Hematopoietic multipotent progenitor cell treated with erythropoietin and hydrocortisone succinate and interleukin-3 and kit ligand, for 17 days (in vitro differentiated cells): ENCODE data around the gene TARS1.

Experiments
- DNase-seq: peaks from one replicate; pipeline ENCODE4 v3.0.0-alpha.2; 2015; ENCODE audit warnings: low spot score

Gene TARS1

DNA sequence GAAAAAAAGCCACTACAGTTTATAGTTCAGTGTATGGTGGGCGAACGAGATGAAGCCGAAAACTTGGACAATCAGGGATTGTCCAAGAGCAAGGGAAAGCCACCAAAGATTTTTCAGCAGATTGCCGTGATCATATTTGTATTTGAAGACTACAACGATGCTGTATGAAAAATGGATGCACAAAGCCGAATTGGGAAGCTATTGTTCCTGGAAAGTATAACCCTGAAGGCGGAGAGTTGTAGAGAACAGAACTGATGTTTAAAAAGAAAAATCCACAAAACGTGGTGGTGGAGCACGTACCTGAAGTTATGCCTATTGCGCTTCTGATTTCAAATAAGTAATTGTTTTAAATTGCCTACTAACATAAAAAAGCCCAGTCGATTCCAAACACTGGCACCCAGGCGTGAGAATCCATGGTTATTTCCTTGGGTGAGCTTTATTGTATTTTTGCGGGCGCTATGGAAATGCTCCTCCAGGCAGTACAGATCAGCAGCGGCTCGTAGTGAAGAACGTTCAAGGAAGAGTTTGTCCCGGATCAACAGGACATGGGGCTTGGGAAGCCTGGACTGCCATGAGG is 772 bp upstream of the TARS1 start:
- DNase-seq: no peak

DNA sequence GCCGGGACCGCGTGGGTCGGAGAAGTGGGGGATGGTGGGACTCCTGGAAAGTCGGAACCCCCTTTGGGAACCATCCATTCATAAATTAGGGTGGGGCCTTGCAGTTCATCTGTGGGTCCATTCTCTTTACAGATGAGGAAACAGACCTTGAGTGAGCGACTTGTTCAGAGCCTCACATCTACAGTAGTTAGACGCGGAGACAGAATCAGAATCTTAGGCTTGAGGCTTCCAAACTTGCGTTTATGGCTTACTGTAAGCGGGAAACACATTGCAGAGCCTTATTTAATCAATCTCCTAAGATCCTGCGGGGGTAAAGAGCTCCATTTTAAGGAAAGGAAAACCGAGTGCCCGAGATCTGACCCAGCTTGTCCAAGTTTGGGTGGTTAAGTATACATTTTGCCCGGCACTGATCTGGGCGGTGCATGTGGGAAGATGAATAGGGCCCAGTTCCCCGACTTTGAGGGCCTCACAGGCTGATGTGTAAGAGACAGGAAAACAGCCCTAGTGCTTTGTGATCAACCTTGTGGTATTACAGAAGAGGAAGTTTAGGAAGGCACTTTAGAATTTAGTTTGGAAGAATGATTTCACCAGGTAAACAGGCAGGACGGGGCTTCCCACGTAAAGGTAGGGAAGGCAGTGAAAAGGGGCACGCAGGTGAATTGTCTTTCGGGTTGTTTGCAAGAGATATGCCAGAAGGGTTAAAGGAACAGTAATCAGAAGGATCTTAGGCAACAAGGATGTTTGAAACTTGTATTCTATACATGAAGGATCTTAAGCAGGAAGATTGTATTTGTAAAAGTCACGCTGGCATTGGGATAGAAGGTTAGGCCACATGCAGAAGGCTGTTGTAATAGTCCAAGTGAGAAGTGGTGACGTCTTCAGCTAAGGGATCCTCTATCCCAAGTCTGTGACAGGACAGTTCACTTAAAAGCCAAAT is 744 bp downstream of the TARS1 start:
- peak; percentile 44 for DNase-seq

DNA sequence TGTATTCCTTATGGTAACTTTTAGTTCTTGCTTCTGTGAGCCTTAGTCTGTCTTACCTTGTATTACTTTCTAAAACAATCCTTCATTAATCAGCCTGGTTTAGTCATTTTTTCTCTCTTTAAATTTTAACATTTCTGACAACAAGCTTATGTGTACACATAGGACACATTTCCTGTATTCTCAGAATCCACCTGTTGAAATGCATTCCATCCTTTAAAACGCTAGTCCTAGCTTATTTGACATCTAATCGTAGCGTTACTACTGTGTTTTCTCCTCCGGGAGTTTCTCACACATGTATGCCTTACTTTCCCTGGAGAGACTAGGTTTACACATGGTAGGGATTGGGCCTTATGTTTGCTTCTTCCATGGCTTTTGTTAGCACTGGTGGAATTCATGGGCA is 3.8 kb downstream of the TARS1 start:
- DNase-seq: no peak

DNA sequence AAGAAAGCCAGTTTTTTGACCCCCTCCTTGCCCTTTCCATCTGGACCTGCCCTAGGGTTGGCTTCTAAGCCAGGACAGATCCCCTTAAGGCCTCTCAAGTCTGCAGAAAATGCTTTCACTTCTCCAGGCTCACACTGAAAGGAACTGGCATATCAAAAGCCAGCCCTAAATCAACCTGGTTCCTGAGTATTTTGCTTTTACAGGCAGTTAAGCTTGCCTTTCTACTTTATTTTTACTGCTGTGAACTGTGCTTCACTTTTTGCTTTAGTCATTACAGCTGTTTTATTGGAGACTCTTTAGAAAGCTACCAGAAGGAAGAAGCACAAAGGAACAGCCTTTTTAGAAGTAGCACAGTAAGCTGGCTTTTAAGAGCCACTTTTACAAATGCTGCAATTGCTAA is 5.0 kb downstream of the TARS1 start:
- no peak for DNase-seq

DNA sequence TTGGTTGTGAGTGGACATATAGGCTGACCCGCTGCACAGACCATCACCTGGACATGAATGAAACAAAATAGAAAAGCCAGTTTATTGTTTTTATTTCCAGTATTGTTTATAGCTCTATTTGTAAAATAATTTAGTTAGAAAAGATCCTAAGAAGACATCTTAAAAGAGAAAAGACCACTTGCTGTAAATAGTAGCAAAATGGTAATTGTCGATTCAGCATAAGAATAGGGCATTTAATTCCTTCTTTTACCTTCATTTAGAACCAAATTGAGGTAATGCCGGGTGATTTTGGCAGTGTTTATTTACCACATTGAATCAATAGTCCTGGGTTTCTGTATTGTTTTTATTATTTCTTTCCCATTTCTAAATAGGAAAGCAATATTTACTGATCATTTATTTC is 7.4 kb downstream of the TARS1 start:
- DNase-seq: no peak

DNA sequence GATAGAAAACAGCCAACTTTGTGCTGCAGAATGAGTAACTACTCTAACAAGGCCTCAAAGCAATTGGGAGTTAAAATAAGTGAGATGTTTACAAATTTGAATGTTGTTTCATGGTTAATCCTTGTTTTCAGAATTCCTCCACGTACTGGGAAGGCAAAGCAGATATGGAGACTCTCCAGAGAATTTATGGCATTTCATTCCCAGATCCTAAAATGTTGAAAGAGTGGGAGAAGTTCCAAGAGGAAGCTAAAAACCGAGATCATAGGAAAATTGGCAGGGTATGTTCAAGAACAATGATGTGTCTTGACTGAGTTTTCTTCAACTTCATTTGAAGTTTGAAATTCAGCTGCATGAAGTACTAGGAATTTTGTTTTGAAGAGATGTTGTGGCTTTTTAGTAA is 16.4 kb downstream of the TARS1 start:
- DNase-seq: no peak

DNA sequence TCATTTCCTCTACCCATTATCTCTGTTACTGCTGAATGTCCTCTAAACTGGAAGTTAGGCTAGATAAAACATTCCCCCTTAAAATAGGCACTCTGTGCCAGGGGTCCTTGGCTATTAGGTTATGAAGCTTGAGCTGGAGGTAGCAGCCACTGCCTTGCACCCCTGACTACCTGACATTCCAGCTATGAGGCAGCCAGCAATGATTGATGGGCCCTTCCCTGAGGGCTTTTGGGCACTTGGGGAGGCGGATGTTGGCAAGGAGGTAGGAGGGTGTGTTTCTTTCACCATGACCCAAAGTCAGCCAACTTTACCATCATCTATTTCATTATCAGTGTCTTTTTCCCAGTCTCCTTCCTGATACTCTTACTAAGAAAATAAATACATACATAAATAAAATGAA is 17.1 kb downstream of the TARS1 start:
- no peak for DNase-seq

DNA sequence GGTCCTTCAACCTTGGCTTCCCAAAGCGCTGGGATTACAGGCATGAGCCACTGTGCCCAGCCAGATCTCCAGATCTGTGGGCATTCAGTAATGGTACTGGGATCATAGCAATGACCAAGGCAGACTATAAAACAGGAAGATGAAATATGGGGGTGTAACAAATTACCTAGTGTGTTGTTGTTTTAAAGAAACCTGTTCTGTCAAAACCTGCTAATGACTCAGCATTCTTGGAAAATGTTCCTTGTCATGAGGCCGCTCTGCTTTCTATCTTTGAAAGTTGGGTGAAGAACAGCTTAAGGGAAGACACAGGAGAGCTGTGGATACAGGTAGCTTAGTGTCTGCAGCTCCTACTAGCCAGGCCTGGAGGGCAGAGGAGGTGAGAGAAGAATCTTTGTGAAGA is 19.4 kb downstream of the TARS1 start:
- DNase-seq: no peak

DNA sequence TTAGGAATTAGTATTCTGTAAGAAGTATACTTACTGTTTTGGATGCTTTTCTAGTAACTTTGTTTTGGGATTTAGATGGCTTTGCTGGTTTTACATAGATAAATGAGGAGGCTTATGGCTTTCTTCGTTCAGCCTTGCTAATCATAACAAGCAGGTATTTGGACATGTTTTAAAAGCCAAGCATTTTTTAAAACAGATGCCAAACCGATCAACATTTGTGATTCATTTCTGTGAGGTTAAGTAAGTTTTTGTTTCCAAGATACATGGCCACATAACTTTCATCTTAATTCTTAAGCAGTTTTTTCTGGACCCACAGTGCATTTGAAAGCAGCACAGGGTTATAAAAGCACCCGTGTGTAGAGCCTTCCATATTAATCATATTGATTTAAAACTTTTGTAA is 21.7 kb downstream of the TARS1 start:
- no peak for DNase-seq

DNA sequence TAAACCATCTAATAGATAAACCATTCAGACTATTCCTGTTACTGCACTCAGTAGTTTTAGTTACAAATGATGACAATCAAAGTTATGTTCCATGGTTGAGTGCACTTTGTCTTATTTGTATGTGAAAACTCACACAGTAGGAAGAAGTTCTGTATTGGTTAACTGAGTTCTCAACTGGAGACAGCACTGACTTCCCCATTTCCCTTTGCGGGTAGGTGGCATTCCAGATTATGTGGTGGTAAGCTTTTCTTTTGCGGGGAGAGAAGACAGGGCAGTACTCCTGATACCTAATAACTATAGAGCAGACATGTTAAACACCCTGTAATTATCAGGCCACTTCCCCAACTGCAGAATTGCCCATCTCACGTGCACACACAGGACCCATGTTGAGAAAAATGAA is 24.4 kb downstream of the TARS1 start:
- DNase-seq: no peak

DNA sequence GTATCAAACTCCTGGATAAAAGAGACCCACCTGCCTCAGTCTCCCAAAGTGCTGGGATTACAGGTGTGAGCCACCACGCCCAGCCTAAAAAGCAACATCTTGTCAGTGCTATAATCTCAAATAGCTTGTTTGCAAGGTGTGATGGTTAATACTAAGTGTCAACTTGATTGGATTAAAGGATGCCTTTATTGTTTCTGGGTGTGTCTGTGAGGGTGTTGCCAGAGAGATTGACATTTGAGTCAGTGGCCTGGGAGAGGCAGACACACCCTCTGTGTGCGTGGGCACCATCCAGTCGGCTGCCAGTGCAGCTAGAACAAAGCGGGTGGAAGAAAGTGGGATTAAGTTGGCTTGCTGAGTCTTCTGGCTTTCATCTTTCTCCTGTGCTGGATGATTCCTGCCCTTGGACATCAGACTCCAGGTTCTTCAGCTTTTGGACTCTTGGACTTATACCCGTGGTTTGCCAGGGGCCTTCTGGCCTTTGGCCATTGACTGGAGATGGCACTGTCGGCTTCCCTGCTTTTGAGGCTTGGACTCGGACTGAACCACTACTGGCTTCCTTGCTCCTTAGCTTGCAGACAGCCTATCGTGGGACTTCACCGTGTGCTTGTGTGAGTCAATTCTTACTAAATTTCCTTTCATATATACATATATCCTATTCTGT is 28.1 kb downstream of the TARS1 start:
- DNase-seq: no peak

DNA sequence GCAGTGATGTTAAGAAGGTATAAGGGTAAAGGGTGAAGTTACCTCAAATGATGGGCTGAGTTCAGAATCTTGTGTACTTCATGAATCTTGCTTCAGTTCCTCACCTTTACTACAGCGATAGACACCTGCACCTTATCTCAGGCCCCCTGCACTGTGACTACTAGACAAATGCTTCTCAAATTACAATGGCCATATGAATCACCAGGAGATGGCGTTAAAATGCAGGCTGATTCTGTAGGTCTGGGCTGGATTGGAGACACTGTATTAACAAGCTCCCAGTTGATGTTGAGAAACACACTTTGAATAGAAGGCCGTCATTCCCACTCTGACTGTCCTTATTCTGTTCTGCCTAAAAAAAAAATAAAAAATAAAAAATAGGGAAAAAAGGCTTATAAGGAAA is 29.8 kb downstream of the TARS1 start:
- DNase-seq: no peak

DNA sequence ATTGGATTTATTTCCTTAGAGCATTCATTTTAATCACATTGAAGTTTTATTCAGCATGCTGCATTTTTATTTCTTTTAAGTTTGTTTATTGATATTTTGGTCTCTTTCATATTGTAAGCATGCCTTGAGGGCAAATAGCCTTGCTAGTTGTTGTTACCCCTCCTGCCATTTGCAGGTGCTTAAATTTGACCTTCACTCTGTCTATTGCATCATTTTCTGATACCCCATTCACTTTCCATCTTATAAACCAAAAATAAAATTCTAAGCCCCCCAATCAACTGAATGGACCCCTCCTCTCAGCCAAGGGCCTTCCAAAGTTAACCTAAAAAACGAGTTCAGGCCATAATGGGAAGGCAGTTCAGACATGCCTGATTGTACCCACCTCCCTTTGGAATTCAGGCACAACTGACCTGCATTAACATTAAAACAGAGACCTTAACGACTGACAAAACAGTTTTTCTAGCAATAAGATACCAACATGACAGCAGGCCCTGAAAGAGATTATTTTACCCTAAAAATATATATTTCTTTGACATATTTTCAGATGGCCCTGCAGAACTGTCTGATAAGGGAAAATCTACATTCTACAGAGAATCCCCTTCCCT is 32.1 kb downstream of the TARS1 start:
- DNase-seq: no peak

DNA sequence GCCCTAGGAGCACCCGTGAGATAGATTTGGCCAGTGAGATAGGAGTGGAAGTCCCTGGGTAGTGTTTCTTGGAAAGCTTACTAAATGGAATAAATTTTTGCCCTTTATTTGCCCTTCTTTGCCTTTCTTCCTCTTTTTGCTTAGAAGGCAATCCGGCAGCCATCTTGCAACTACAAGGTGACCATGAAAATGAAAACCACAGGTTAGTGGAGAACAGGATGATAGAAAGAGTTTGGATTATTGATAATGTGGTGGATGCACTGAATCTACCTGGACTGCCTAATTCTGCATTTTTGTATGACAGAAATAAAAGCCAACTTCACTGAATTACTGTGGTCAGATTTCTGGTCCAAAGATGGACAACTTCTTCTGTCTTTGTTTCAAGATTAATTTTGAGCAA is 33.2 kb downstream of the TARS1 start:
- no peak for DNase-seq

DNA sequence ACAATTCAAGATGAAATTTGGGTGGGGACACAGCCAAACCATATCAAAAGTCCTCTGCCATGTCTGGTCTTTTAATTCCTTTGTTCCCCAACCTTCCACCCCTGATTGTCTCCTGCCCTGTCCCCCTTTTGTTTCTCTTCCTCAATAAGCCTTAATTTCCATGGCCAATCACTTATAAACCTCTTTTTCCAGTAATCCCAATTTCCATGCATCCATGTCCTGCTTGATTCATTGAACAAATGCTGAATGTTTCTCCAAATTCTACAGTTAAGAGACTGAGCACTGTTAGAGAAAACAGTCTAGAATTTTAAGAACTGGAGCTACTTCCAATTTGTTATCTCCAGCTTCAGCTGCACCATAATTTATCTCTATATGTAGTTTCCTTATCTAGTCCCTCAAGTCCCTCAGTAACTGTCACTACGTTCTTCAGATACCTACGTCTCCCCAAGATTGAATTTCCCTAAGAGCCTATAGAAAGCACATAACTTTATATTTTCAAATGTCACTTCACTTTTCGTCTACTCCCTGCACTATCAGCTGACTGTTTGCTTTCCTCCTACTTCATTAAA is 34.2 kb downstream of the TARS1 start:
- peak; percentile 11 for DNase-seq

DNA sequence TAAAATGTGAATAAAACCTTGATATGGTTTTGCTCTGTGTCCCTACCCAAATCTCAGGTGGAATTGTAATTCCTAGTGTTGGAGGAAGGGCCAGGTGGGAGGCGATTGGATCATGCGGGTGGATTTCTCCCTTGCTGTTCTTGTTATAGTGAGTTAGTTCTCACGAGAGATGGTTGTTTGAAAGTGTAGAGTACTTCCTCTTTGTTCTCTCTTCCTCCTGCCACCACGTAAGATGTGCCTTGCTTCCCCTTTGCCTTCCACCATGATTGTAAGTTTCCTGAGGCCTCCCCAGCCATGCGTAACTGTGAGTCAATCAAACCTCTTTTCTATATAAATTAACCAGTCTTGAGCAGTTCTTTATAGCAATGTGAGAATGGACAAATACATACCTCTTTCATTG is 34.9 kb downstream of the TARS1 start:
- DNase-seq: no peak

DNA sequence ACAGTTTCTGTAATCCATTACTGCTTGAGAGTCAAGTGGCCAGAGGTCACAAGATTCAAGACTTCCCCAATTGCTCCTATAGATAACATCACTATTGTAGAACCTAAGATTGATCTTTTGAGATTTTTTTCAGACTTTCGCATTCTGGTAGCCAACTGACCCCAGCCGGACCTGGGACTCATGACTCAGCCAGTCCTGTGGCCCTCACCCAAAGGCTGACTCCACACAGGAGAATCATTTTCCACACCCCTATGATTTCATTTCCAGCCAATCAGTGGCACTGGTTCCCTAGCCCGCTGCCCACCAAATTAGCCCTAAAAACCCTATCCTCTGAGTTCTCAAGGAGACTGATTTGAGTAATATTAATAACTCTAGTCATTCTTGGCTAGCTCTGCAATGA is 36.2 kb downstream of the TARS1 start:
- no peak for DNase-seq

DNA sequence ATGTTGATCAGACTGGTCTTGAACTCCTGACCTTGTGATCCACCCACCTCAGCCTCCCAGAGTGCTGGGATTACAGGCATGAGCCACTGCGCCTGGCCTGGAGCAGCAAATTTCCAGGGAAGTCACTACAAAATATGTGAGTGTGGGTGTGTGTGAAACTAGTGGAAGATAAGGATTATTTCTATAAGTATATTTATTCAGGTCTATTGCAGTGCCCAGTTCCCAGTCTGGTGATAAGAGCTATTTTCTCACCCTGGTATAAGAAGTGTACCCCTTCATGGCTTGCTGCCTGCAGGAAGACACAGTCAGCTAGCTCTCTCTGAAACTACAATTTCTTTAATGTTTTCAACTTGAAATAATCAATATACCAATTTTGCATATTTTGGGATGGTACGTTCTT is 37.1 kb downstream of the TARS1 start:
- no peak for DNase-seq

DNA sequence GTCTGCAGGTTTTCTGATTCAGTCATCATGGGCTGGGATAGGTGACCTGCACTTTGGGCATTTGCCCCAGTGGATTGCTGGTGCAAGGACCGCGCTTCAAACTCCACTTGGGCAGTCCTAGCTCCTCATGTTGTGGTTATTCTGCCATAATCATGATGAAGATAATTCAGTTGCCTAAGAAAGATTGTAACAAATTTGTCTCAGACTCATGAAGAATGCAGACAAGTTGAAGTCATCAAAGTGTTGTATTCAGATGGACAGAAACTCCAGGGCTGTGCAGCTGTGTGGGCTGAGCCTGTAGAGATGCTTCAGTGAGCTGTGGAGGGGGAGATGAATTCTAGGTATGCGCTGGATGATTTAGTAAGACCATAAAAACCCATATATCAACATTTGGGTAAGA is 38.5 kb downstream of the TARS1 start:
- no peak for DNase-seq

DNA sequence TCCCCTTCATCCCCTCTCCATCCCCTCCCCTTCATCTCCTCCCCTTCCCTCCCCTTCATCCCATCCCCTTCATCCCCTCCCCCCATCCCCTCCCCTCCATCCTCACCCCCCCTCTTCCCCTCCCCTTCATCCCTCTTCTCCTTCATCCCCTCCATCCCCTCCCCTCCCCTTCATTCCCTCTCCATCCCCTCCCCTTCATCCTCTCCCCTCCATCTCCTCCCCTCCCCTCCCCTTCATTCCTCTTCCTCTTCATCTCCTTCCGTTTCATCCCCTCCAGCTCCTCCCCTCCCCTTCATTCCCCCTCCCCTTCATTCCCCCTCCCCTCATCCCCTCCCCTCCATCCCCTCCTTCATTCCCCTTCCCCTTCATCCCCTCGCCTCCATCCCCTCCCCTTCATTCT is 40.1 kb downstream of the TARS1 start:
- no peak for DNase-seq

DNA sequence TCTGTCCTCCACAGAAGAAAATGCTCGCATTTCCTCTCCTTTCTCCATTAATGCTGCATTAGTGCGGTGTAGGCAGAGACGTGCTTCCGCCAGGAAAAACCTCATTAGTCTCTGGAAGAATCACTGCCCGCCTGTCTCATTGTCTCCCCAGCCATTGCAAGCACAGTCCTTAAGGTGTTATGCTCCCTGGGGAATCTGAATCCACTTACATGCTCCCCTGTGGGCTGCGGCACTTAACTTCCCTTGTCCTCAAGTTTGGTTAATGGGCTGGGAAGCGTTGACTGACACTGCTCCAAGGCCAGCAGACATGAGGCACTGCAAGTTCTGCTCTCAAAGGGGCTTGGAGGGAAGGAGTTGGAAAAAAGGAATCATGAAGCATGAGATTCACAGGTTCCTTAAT is 41.6 kb downstream of the TARS1 start:
- no peak for DNase-seq

DNA sequence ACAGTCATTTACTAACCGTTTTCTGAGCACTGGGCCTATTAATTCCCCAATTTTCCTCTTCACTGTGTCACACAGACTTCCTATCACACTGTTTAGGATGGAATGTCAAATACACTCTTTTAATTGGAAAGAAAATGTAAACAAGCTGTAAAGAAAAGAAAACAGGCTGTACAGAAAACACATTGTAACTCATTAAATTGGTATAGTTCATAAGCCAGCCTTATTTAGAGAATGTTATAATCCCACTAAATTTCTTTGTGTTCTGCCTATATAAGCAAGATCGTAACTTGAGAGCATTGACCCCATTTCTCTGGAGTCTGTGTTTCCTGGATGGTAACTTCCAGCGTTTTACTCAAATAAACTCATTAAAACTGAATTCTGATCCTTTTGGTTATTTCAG is 46.5 kb downstream of the TARS1 start:
- no peak for DNase-seq
